HCT116 (cell line): ENCODE measurements around the gene ARSJ. TPM values are rescaled to one million over a fixed set of nuclear protein-coding genes. Genes with fewer than 3 reads are reported as not detected.

Source experiments
- ATAC-seq: fragments of 200-7000 bp; cut with Tn5 transposase; 2 replicates; pipeline ENCODE4 v1.9.1; 2020; ENCODE audit warnings: mild to moderate bottlenecking, moderate library complexity
- BruUV-seq: library from RNA; stranded (reverse); fragments of 400-500 nt; replicated peaks from 2 replicates; lab custom pipeline; 2021; lab: Mats Ljungman, UMichigan
- CTCF ChIA-PET: fragments of 300-600 bp; sonication (Branson Sonifier 250); formaldehyde crosslinking; loops from one replicate; lab custom pipeline; 2021; ENCODE audit warnings: antibody characterized with exemption; lab: Charles Lee
- POLR2A ChIA-PET: fragments of 300-600, 350-600 bp; sonication (Branson Sonifier 250); formaldehyde crosslinking; loops from one replicate; lab custom pipeline; 2021; ENCODE audit warnings: antibody characterized with exemption; lab: Charles Lee
- RAD21 ChIA-PET, 2 experiments: fragments of 300-600 bp; sonication (Branson Sonifier 250); formaldehyde crosslinking; loops; one replicate each; lab custom pipeline; 2023; ENCODE audit warnings: low total read pairs in 2 of 2; ENCODE audit not compliant: uncharacterized antibody in 2 of 2, unreplicated experiment in 2 of 2, low non-redundant PET in 1 of 2; lab: Charles Lee
- DNase-seq: peaks from one replicate; pipeline ENCODE4 v3.0.0-alpha.2; 2010; ENCODE audit warnings: low read depth, low spot score
- H2AFZ ChIP-seq: fragments of 200-600 bp; shearing (Covaris generic), sonication (generic); 2 replicates; pipeline ENCODE4 v1.6.1; 2017; ENCODE audit warnings: low read depth, mixed run types, mixed read lengths, antibody characterized with exemption, low read length; ENCODE audit not compliant: poor library complexity, severe bottlenecking
- H3K27ac ChIP-seq: 2 replicates; pipeline ENCODE4 v1.5.1; 2012; ENCODE audit warnings: low read depth, low read length
- H3K27me3 ChIP-seq: fragments of 200-600 bp; sonication (generic); 2 replicates; pipeline ENCODE4 v1.6.1; 2016; ENCODE audit warnings: mixed run types, low read length, mixed read lengths; ENCODE audit not compliant: insufficient read depth
- H3K36me3 ChIP-seq, 2 experiments: fragments of 200-500 bp in 1 of 2; fragments of 200-600 bp in 1 of 2; sonication (Bioruptor generic) in 1 of 2; sonication (generic) in 1 of 2; 2 replicates each; pipeline versions ENCODE4 v1.5.1 to v1.6.1; 2014 to 2016; ENCODE audit warnings: low read length in 2 of 2, inconsistent platforms in 1 of 2, mixed read lengths in 1 of 2, mixed run types in 1 of 2; ENCODE audit not compliant: insufficient read depth in 2 of 2, control insufficient read depth in 1 of 2
- H3K4me1 ChIP-seq, 2 experiments: fragments of 200-600 bp in 1 of 2; sonication (generic) in 1 of 2; 2 replicates each; pipeline versions ENCODE4 v1.5.1 to v1.6.1; 2012 to 2017; ENCODE audit warnings: low read length in 2 of 2, inconsistent platforms in 1 of 2, mild to moderate bottlenecking in 1 of 2, mixed read lengths in 1 of 2, mixed run types in 1 of 2, moderate library complexity in 1 of 2; ENCODE audit not compliant: insufficient read depth in 2 of 2, control insufficient read depth in 1 of 2
- H3K4me2 ChIP-seq: fragments of 200-600 bp; sonication (generic); 2 replicates; pipeline ENCODE4 v1.6.1; 2017; ENCODE audit warnings: mixed run types, low read length, mixed read lengths
- H3K4me3 ChIP-seq, 2 experiments: fragments of 200-600 bp in 1 of 2; sonication (generic) in 1 of 2; replicated peaks in 1 of 2; 2 replicates each; pipeline ENCODE4 v1.5.1; 2011 to 2016; ENCODE audit warnings: low read length in 2 of 2, control low read depth in 1 of 2, low read depth in 1 of 2, mild to moderate bottlenecking in 1 of 2, mixed read lengths in 1 of 2, mixed run types in 1 of 2
- H3K79me2 ChIP-seq: fragments of 200-600 bp; sonication (generic); 2 replicates; pipeline ENCODE4 v1.6.1; 2017; ENCODE audit warnings: mild to moderate bottlenecking, mixed run types, low read length, moderate library complexity, mixed read lengths; ENCODE audit not compliant: insufficient read depth
- H3K9ac ChIP-seq: fragments of 200-600 bp; sonication (generic); 2 replicates; pipeline ENCODE4 v1.6.1; 2016; ENCODE audit warnings: low read length, mixed read lengths
- H3K9me2 ChIP-seq: fragments of 200-600 bp; sonication (generic), shearing (Covaris generic); 2 replicates; pipeline ENCODE4 v1.6.1; 2017; ENCODE audit warnings: mixed run types, mild to moderate bottlenecking, moderate library complexity; ENCODE audit not compliant: insufficient read depth
- H3K9me3 ChIP-seq, 2 experiments: fragments of 200-500 bp in 1 of 2; fragments of 200-600 bp in 1 of 2; sonication (Bioruptor generic) in 1 of 2; sonication (generic) in 1 of 2; 2 replicates each; pipeline ENCODE4 v1.6.1; 2014 to 2017; ENCODE audit warnings: low read length in 2 of 2, mixed read lengths in 2 of 2, inconsistent platforms in 1 of 2, low read depth in 1 of 2, mild to moderate bottlenecking in 1 of 2, mixed run types in 1 of 2, moderate library complexity in 1 of 2; ENCODE audit not compliant: control insufficient read depth in 1 of 2, insufficient read depth in 1 of 2
- H4K20me1 ChIP-seq: fragments of 200-600 bp; sonication (generic), shearing (Covaris generic); 2 replicates; pipeline ENCODE4 v1.6.1; 2017; ENCODE audit warnings: mixed run types, mild to moderate bottlenecking, moderate library complexity; ENCODE audit not compliant: insufficient read depth
- CBX3 ChIP-seq: IDR thresholded peaks from 2 replicates; pipeline ENCODE4 v1.6.1; 2012; ENCODE audit warnings: low read depth
- CEBPB ChIP-seq: IDR thresholded peaks from 2 replicates; pipeline ENCODE4 v1.6.1; 2012; ENCODE audit warnings: low read depth
- EGR1 ChIP-seq: IDR thresholded peaks from 2 replicates; pipeline ENCODE4 v1.6.1; 2012; ENCODE audit warnings: low read depth
- EZH2 ChIP-seq: fragments of 200-600 bp; sonication (generic); IDR thresholded peaks from 2 replicates; pipeline ENCODE4 v1.6.1; 2017; ENCODE audit warnings: antibody characterized with exemption, mixed run types
- FOSL1 ChIP-seq: IDR thresholded peaks from 2 replicates; pipeline ENCODE4 v1.6.1; 2012; ENCODE audit warnings: low read depth
- JUND ChIP-seq: IDR thresholded peaks from 2 replicates; pipeline ENCODE4 v1.6.1; 2012
- RAD21 ChIP-seq: IDR thresholded peaks from 2 replicates; pipeline ENCODE4 v1.6.1; 2012; ENCODE audit warnings: low read depth, mild to moderate bottlenecking
- SIN3A ChIP-seq: IDR thresholded peaks from 2 replicates; pipeline ENCODE4 v1.6.1; 2012; ENCODE audit warnings: low read depth
- SP1 ChIP-seq: IDR thresholded peaks from 2 replicates; pipeline ENCODE4 v1.6.1; 2012; ENCODE audit warnings: low read depth
- SRF ChIP-seq: IDR thresholded peaks from 2 replicates; pipeline ENCODE4 v1.6.1; 2012; ENCODE audit warnings: low read depth
- TCF7L2 ChIP-seq: IDR thresholded peaks from 2 replicates; pipeline ENCODE4 v1.7.0; 2011; ENCODE audit warnings: borderline replicate concordance, inconsistent platforms; ENCODE audit not compliant: insufficient read depth, insufficient read length; ENCODE audit errors: extremely low read depth
- ZNF274 ChIP-seq: fragments of 200-500 bp; sonication (Bioruptor generic); IDR thresholded peaks from 2 replicates; pipeline ENCODE4 v1.6.1; 2014; ENCODE audit warnings: mild to moderate bottlenecking, low read depth, low read length, inconsistent platforms
- intact Hi-C: fragments of 100-400 bp; cut with micrococcal nuclease; formaldehyde crosslinking; loops from 2 replicates; pipeline ENCODE4 v1.10.0; 2022
- total RNA-seq: library from RNA; stranded (reverse); gene quantifications from one replicate; pipeline ENCODE4 v1.2.1, GENCODE V29; 2021; ENCODE audit not compliant: unreplicated experiment
- TF ChIP-seq, protein P1 (sequence below): IDR thresholded peaks from 2 replicates; pipeline ENCODE4 v1.6.1; 2011; ENCODE audit warnings: mild to moderate bottlenecking, low read length, moderate library complexity; ENCODE audit not compliant: insufficient replicate concordance; ENCODE audit errors: extremely low read depth
- TF ChIP-seq, protein P2 (sequence below): IDR thresholded peaks from 2 replicates; pipeline ENCODE4 v1.6.1; 2012
- TF ChIP-seq, protein P3 (sequence below): IDR thresholded peaks from 2 replicates; pipeline ENCODE4 v1.6.1; 2012

ARSJ gene
- total RNA-seq, 1 experiment from 2014 or later, result 2.3 TPM

DNA sequence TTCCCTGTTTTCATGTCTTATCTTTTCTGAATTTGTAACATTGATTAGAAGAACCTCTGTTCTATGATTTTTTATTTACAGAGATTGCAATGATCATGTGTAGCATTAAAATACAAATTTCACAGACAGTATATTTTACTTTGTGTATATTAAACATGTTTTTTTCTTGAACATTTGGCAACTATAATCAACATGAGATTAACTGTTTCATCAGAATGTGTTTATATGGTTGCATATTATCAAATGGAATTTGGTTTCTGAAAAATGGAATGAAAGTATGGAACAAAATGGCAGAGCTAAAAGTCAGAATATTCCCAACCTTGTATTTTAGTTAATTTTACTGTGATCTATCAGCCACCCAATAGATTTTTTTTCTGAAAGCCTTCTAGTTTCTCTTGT, 19.9 kb downstream of the ARSJ start (continued):
- TF ChIP-seq, protein P1, sequence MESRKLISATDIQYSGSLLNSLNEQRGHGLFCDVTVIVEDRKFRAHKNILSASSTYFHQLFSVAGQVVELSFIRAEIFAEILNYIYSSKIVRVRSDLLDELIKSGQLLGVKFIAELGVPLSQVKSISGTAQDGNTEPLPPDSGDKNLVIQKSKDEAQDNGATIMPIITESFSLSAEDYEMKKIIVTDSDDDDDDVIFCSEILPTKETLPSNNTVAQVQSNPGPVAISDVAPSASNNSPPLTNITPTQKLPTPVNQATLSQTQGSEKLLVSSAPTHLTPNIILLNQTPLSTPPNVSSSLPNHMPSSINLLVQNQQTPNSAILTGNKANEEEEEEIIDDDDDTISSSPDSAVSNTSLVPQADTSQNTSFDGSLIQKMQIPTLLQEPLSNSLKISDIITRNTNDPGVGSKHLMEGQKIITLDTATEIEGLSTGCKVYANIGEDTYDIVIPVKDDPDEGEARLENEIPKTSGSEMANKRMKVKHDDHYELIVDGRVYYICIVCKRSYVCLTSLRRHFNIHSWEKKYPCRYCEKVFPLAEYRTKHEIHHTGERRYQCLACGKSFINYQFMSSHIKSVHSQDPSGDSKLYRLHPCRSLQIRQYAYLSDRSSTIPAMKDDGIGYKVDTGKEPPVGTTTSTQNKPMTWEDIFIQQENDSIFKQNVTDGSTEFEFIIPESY, result no peak

DNA sequence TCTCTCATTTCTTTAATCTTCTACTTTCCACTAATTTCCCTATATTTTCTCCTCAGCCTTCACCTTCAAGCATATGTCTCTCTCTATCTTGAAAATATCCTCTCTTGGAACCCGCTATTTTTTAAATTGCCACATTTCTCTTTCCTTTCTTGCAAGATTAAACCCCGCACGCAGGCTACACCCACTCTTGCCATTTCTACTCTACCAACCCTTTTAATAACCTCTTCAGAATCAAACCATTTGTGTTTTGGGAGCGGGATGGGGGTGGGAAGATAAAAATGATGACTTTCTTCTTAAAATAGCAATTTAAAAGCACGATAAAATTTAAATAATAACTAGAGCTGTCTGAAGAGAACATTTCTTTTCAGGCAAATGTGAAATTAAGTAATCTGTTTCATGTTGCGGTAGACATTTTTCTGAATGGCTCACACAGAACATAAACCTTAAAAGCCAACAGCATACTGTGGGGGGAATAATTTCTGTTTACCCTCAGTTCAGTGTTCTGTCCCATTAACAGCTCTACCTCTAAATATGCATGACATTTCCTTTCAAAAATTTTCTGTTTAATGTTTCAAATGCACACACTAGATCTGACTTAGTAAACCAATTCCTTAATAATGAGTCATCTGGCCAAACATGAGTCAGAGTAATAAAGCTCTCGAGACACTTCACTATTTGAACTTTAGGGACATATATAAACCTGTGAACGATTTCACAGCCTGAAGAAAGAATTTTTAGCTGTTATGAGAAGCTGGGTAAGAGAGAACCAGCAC, 20.5 kb downstream of the ARSJ start:
- Histone ChIP-seq H3K9ac (peak overlapping the region; percentile 22), H3K79me2 (no peaks in the 10 kb centered on the region), H3K27me3 (no peaks in the 10 kb centered on the region), H3K27ac (peak overlapping the region; percentile 70; the same call in 1 of the 2 replicates), H3K4me1 (peaks cover 27 to 41% of the 10 kb centered on the region in 2 experiments; a peak in 3 of 4 replicates), H2AFZ (peak overlapping the region; percentile 62), H3K4me3 (peak overlapping the region; percentile 17 to 45), H4K20me1 (no peaks in the 10 kb centered on the region), H3K36me3 (no peaks in the 10 kb centered on the region), H3K4me2 (peak overlapping the region; percentile 73), H3K9me2 (no peaks in the 10 kb centered on the region), H3K9me3 (no peaks in the 10 kb centered on the region)
- DNase-seq (peak; percentile 90), ATAC-seq (peak; percentile 93)
- RAD21 ChIA-PET, result no interaction called here
- peak; percentile 98 for TF ChIP-seq FOSL1
- TF ChIP-seq RAD21, result peak; percentile 29; the same call in 1 of the 2 replicates
- TF ChIP-seq EGR1, result no peak
- no peak for TF ChIP-seq EZH2
- TF ChIP-seq, protein P2, sequence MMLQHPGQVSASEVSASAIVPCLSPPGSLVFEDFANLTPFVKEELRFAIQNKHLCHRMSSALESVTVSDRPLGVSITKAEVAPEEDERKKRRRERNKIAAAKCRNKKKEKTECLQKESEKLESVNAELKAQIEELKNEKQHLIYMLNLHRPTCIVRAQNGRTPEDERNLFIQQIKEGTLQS, result peak; percentile 33; the same call in 1 of the 2 replicates
- peak; percentile 82 for TF ChIP-seq CBX3
- TF ChIP-seq SRF, result peak; percentile 76
- TF ChIP-seq CEBPB, result peak; percentile 73
- no peak for TF ChIP-seq ZNF274
- peak; percentile 69 for TF ChIP-seq SIN3A
- peak; percentile 97 for TF ChIP-seq JUND
- TF ChIP-seq, protein P3, sequence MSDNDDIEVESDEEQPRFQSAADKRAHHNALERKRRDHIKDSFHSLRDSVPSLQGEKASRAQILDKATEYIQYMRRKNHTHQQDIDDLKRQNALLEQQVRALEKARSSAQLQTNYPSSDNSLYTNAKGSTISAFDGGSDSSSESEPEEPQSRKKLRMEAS, result peak; percentile 34; the same call in 1 of the 2 replicates
- peak; percentile 85 for TF ChIP-seq TCF7L2
- TF ChIP-seq SP1, result peak; percentile 84
- intact Hi-C loops, result loop anchor here (10.0 kb wide), 1 partner anchor 736 kb away; no protein-coding TSS in a partner anchor
- POLR2A ChIA-PET, result interaction anchor here (1.0 kb wide), 1 partner anchor 8 kb away, joined by 4 read pairs; no protein-coding TSS in a partner anchor
- no TSS peak for BruUV-seq
- CTCF ChIA-PET, result interaction anchor here (0.6 to 1.4 kb wide), 5 partner anchors 99 to 564 kb away, joined by 3 to 5 read pairs (median 4); no protein-coding TSS in a partner anchor
